ENCODE measurements around the gene CCL26. TPM values are rescaled to one million over a fixed set of nuclear protein-coding genes. Genes with fewer than 3 reads are reported as not detected.

Gene CCL26
- not detected in 2 replicates for total RNA-seq

DNA sequence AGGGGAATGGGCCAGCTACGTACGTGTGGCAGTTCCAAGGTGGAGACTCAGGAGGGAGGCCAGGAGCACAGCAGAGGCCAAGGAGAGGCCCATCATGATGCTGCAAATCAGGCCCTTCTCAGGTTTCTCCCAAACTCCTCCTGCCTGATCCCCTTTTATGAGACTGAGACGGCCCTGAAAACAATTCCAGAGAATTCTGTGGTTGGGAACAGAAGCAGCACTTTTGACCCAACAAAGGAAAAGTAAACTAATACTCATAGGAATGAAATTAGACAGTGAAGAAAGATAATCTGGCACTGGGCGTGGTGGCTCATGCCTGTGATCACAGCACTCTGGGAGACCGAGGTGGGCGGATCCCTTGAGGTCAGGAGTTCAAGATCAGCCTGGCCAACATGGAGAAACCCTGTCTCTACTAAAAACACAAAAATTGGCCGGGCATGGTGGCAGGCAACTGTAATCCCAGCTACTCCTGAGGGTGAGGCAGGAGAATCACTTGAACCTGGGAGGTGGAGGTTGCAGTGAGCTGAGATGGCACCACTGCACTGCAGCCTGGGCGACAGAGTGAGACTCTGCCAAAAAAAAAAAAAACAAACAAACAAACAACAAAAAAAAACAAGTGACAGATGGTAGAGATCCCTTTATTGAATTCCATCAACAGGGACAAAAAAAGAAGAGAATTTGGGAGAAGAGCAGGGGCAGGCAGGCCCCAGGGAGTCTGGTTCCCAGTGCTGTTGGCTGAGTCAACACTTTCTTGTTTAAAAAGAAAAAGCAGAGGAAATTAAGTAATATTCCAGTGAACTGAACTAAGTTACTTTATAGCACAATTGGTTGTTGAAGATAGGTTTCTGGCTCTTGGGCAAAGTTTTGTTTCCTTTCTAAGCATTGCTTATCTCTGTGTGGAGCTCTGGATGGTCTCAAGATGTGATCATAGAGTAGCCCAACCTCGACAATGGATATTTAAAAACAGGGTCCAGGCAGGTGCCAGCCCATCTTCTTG is at the start of gene CCL26:
Gene CCL26, minus strand, starts transcription at position 131 of the 997 bp plus-strand sequence. Its CDS starts 35 bp downstream, at position 96.
- TF ChIP-seq, protein P1, sequence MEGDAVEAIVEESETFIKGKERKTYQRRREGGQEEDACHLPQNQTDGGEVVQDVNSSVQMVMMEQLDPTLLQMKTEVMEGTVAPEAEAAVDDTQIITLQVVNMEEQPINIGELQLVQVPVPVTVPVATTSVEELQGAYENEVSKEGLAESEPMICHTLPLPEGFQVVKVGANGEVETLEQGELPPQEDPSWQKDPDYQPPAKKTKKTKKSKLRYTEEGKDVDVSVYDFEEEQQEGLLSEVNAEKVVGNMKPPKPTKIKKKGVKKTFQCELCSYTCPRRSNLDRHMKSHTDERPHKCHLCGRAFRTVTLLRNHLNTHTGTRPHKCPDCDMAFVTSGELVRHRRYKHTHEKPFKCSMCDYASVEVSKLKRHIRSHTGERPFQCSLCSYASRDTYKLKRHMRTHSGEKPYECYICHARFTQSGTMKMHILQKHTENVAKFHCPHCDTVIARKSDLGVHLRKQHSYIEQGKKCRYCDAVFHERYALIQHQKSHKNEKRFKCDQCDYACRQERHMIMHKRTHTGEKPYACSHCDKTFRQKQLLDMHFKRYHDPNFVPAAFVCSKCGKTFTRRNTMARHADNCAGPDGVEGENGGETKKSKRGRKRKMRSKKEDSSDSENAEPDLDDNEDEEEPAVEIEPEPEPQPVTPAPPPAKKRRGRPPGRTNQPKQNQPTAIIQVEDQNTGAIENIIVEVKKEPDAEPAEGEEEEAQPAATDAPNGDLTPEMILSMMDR (conservative IDR thresholded peaks at IDR 0.05; ENCODE audit: low read depth, low read length), result no peak
- DNase-seq (ENCODE audit: low read depth), result no peak
- H3K4me3 ChIP-seq (ENCODE audit: low read depth, low read length), result no peak within 1 kb of the TSS

DNA sequence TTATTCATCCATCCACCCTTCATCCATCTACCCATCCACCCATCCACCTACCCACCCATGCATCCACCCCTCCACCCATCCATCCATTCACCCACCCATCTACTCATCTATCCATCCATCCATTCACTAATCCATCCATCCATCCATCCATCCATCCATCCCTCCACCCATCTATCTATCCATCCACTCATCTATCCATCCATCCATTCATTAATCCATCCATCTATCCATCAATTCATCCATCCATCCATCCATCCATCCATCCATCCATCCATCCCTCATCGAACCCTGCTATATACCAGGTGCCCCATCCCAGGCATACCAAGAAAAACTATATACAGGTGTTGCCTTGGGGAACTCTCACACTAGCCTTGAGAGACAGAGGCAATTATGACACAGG is 48.7 kb upstream of the CCL26 start:
- DNase-seq (ENCODE audit: low read depth), result no peak
- H3K4me3 ChIP-seq (ENCODE audit: low read depth, low read length), result no peak overlapping the region

DNA sequence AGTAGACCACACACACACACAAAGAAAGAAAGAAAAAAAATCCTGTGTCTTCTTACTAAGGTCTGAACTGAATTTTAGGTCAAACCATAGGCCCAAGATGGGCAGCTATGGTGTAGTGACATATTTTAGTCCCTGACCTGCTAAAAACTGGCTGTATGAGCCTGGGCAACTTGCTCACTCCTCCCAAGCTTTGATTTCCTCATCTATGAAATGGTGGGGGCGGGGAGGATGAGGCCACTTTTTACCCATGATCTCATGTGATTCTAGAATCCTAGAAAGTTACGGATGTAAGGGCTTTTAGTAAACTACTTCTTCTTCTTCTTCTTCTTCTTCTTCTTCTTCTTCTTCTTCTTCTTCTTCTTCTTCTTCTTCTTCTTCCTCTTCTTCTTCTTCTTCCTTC is 47.7 kb upstream of the CCL26 start:
- TF ChIP-seq, protein P1 (conservative IDR thresholded peaks at IDR 0.05; ENCODE audit: low read depth, low read length), result no peak
- no peak for DNase-seq (ENCODE audit: low read depth)
- H3K4me3 ChIP-seq (ENCODE audit: low read depth, low read length), result no peak overlapping the region

More for the DNA sequence above, 48.7 kb upstream of the CCL26 start:
- TF ChIP-seq, protein P1 (conservative IDR thresholded peaks at IDR 0.05; ENCODE audit: low read depth, low read length), result no peak

DNA sequence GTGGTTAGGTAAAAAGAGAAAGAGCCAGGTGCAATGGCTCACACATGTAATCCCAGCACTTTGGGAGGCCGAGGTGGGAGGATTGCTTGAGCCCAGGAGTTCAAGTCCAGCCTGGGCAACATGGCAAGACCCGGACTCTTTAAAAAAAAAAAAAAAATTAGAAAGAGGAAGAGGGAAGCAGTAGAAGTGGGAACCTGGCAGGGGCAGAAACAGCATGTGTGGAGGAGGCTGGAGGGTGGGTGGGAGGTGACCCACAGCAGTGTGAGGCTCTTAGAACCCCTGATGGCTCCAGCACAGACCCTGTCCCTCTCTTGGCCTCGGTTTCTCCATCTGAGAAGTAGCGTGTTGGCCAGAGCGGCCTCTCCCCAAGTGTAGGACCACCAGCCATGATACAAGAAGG is 46.5 kb upstream of the CCL26 start:
- TF ChIP-seq, protein P1 (conservative IDR thresholded peaks at IDR 0.05; ENCODE audit: low read depth, low read length), result no peak
- DNase-seq (ENCODE audit: low read depth), result no peak
- H3K4me3 ChIP-seq (ENCODE audit: low read depth, low read length), result no peak overlapping the region

GRCh38 chr7:75817116-75817515 is 45.1 kb upstream of the CCL26 start:
- no peak for DNase-seq (ENCODE audit: low read depth)

GRCh38 chr7:75815418-75816064 is 43.5 kb upstream of the CCL26 start:
- no peak overlapping the region for H3K4me3 ChIP-seq (ENCODE audit: low read depth, low read length)
- TF ChIP-seq, protein P1 (conservative IDR thresholded peaks at IDR 0.05; ENCODE audit: low read depth, low read length), result no peak
- no peak for DNase-seq (ENCODE audit: low read depth)

More at GRCh38 chr7:75817116-75817515, 45.1 kb upstream of the CCL26 start:
- no peak overlapping the region for H3K4me3 ChIP-seq (ENCODE audit: low read depth, low read length)
- TF ChIP-seq, protein P1 (conservative IDR thresholded peaks at IDR 0.05; ENCODE audit: low read depth, low read length), result no peak

All from epithelial cell of proximal tubule (primary cell).